ENCODE measurements around the gene SLC6A12.

The SLC6A12 gene

DNA sequence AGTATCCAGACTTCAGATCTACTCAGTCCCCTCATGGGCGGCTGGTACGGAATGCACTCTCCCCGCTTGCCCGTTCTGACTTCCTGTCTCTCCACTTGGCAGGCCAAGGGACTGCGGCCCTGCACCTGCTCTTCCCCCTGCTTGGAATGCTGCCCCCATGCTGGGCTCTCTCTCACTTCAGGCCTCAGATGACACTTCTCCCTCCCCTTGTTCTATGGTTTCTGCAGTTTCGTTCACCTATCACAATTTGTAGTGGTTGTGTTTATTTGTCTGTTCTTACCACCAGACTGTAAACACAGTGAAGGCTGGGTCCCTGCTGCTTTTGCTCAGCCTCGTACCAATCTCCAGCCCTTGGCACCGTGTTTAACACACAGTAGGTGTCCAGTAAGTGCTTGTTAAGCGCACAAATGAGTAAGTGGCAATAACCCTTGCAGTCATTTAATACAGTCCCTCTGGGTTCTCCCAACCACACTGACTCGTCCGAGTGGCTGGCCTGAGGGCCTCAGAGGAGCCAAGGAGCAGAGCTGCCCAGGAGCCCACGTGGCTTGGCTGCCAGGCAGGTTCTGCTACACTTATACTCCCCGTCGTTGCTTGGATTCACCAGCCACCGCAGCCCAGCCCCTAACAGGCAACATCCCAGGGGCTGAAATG is 11.8 kb downstream of the SLC6A12 start:
- H3K4me1 ChIP-seq (ENCODE audit: control insufficient read depth, insufficient read depth, low read length): peaks cover 10% of the 10 kb centered on the region
- no peaks in the 10 kb centered on the region for H3K9me3 ChIP-seq (ENCODE audit: control insufficient read depth, low read length)
- peaks cover 49% of the 10 kb centered on the region for H3K27me3 ChIP-seq (ENCODE audit: control insufficient read depth, insufficient read depth, low read length)
- H3K9ac ChIP-seq (ENCODE audit: low read length): no peak overlapping the region
- no peak overlapping the region for H3K4me3 ChIP-seq (ENCODE audit: low read length)
- H3K36me3 ChIP-seq (ENCODE audit: control insufficient read depth, insufficient read depth, low read length): no peaks in the 10 kb centered on the region

- H3K4me3 ChIP-seq (ENCODE audit: low read length): no peak overlapping the region
- H3K36me3 ChIP-seq (ENCODE audit: control insufficient read depth, insufficient read depth, low read length): no peaks in the 10 kb centered on the region
- H3K27me3 ChIP-seq (ENCODE audit: control insufficient read depth, insufficient read depth, low read length): peaks cover 49% of the 10 kb centered on the region
- H3K4me1 ChIP-seq (ENCODE audit: control insufficient read depth, insufficient read depth, low read length): peaks cover 10% of the 10 kb centered on the region
- no peaks in the 10 kb centered on the region for H3K9me3 ChIP-seq (ENCODE audit: control insufficient read depth, low read length)
- H3K9ac ChIP-seq (ENCODE audit: low read length): no peak overlapping the region
These were observed 12.6 kb downstream of the SLC6A12 start for GRCh38 chr12:201361-201760.

- Histone ChIP-seq H3K36me3 (ENCODE audit: control insufficient read depth, insufficient read depth, low read length) (no peaks in the 10 kb centered on the region), H3K9ac (ENCODE audit: low read length) (no peak overlapping the region), H3K4me1 (ENCODE audit: control insufficient read depth, insufficient read depth, low read length) (peaks cover 4% of the 10 kb centered on the region), H3K9me3 (ENCODE audit: control insufficient read depth, low read length) (no peaks in the 10 kb centered on the region), H3K4me3 (ENCODE audit: low read length) (no peak overlapping the region), H3K27me3 (ENCODE audit: control insufficient read depth, insufficient read depth, low read length) (peaks cover 53% of the 10 kb centered on the region)
These were observed 15.3 kb downstream of the SLC6A12 start for GRCh38 chr12:198705-199104.

- Histone ChIP-seq H3K9me3 (ENCODE audit: control insufficient read depth, low read length) (no peaks in the 10 kb centered on the region), H3K4me1 (ENCODE audit: control insufficient read depth, insufficient read depth, low read length) (peaks cover 4% of the 10 kb centered on the region)
These were observed 15.9 kb downstream of the SLC6A12 start for GRCh38 chr12:197911-198695.

DNA sequence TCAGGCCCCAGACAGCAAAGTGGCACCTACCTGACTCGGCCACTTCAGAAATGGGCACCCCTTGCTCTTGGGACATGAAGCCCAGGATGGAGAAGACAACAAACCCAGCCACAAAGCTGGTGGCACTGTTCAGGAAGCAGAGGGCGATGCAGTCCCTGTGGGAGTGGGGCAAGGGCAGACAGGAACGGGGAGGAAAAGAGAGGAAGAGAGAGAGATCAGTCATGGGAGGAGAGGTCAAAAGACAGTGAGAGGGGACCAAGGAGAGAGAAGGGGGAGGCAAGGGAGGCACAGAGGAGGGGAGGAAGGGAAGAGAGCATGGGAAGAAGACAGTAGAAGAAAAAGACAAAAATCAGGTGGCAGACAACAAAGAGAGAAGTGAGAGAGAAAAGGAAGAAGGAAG is 16.6 kb downstream of the SLC6A12 start:
- Histone ChIP-seq H3K9me3 (ENCODE audit: control insufficient read depth, low read length) (no peaks in the 10 kb centered on the region), H3K4me1 (ENCODE audit: control insufficient read depth, insufficient read depth, low read length) (peaks cover 4% of the 10 kb centered on the region), H3K9ac (ENCODE audit: low read length) (no peak overlapping the region), H3K36me3 (ENCODE audit: control insufficient read depth, insufficient read depth, low read length) (no peaks in the 10 kb centered on the region), H3K4me3 (ENCODE audit: low read length) (no peak overlapping the region), H3K27me3 (ENCODE audit: control insufficient read depth, insufficient read depth, low read length) (peaks cover 48% of the 10 kb centered on the region)

More at GRCh38 chr12:197911-198695, 15.9 kb downstream of the SLC6A12 start:
- Histone ChIP-seq H3K9ac (ENCODE audit: low read length) (no peak overlapping the region), H3K36me3 (ENCODE audit: control insufficient read depth, insufficient read depth, low read length) (no peaks in the 10 kb centered on the region), H3K27me3 (ENCODE audit: control insufficient read depth, insufficient read depth, low read length) (peaks cover 47% of the 10 kb centered on the region), H3K4me3 (ENCODE audit: low read length) (no peak overlapping the region)

DNA sequence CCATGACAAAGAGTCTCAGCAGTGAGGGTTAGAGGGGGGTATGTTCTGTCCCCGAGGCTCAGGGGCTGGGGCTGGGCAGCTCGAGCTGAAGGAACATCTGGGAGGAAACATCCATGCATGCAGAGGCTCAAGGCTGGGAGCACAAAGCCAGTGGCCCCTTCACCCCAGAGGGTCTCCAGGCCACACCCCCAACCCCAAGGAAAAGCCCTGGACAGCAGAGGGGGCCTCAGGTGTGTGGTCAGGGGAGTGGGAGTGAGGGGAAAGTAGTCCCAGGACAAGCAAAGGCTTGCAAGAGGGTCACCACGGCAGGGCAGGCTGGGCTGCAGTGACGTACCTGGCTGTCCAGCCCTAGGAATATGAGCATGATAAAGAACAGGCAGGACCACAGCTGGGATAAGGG is 17.5 kb downstream of the SLC6A12 start:
- H3K4me1 ChIP-seq (ENCODE audit: control insufficient read depth, insufficient read depth, low read length): peaks cover 4% of the 10 kb centered on the region
- H3K9me3 ChIP-seq (ENCODE audit: control insufficient read depth, low read length): no peaks in the 10 kb centered on the region
- no peak overlapping the region for H3K4me3 ChIP-seq (ENCODE audit: low read length)
- H3K9ac ChIP-seq (ENCODE audit: low read length): no peak overlapping the region
- no peaks in the 10 kb centered on the region for H3K36me3 ChIP-seq (ENCODE audit: control insufficient read depth, insufficient read depth, low read length)
- peaks cover 42% of the 10 kb centered on the region for H3K27me3 ChIP-seq (ENCODE audit: control insufficient read depth, insufficient read depth, low read length)

DNA sequence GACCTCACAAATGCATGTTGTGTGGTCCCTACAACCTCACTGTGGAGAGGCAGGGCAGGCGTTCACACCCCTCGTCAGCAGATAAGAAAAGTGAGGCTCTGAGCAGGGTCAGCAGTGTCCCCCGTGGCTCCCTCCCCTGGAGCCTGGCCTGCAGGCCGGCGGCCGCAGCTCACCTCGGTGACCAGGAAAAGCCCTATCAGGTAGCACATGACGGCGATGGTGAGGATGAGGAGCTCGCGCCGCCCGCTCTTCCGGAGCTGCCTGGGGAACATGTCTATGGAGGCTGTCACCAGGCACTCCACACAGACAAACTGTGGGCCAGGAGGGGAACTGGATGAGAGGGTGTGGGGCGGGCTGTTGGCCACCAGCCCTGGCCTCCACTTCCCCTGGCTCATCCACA is 18.0 kb downstream of the SLC6A12 start:
- Histone ChIP-seq H3K36me3 (ENCODE audit: control insufficient read depth, insufficient read depth, low read length) (no peaks in the 10 kb centered on the region), H3K9ac (ENCODE audit: low read length) (no peak overlapping the region), H3K9me3 (ENCODE audit: control insufficient read depth, low read length) (no peaks in the 10 kb centered on the region), H3K4me3 (ENCODE audit: low read length) (no peak overlapping the region), H3K27me3 (ENCODE audit: control insufficient read depth, insufficient read depth, low read length) (peaks cover 42% of the 10 kb centered on the region), H3K4me1 (ENCODE audit: control insufficient read depth, insufficient read depth, low read length) (peaks cover 4% of the 10 kb centered on the region)

DNA sequence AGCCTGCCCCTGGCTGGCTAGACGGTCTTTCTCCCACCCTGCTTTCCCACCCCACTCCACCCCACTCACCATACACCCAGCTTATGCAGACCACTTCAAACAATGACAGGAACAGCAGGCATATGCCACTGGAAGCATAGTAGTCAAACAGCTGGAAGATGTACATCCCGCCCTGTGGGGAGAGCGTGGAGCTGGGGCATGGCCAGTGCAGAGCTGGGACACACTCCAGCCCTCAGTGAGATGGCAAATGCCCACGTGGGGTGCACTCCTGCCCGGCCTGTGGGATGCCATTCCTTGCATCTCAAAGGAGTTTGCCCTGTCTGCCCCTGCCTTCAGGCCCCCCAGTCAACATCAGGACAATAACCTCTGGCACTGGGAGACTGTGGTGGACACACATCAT is 18.8 kb downstream of the SLC6A12 start:
- Histone ChIP-seq H3K36me3 (ENCODE audit: control insufficient read depth, insufficient read depth, low read length) (no peaks in the 10 kb centered on the region), H3K9me3 (ENCODE audit: control insufficient read depth, low read length) (no peaks in the 10 kb centered on the region), H3K27me3 (ENCODE audit: control insufficient read depth, insufficient read depth, low read length) (peaks cover 44% of the 10 kb centered on the region), H3K4me1 (ENCODE audit: control insufficient read depth, insufficient read depth, low read length) (peaks cover 4% of the 10 kb centered on the region), H3K4me3 (ENCODE audit: low read length) (no peak overlapping the region), H3K9ac (ENCODE audit: low read length) (no peak overlapping the region)

- peaks cover 4% of the 10 kb centered on the region for H3K4me1 ChIP-seq (ENCODE audit: control insufficient read depth, insufficient read depth, low read length)
- no peak overlapping the region for H3K4me3 ChIP-seq (ENCODE audit: low read length)
- no peaks in the 10 kb centered on the region for H3K36me3 ChIP-seq (ENCODE audit: control insufficient read depth, insufficient read depth, low read length)
- no peak overlapping the region for H3K9ac ChIP-seq (ENCODE audit: low read length)
- no peaks in the 10 kb centered on the region for H3K9me3 ChIP-seq (ENCODE audit: control insufficient read depth, low read length)
- H3K27me3 ChIP-seq (ENCODE audit: control insufficient read depth, insufficient read depth, low read length): peaks cover 46% of the 10 kb centered on the region
These were observed 19.7 kb downstream of the SLC6A12 start for GRCh38 chr12:194276-194675.

GRCh38 chr12:193261-193660 is 20.7 kb downstream of the SLC6A12 start:
- Histone ChIP-seq H3K9me3 (ENCODE audit: control insufficient read depth, low read length) (no peaks in the 10 kb centered on the region), H3K36me3 (ENCODE audit: control insufficient read depth, insufficient read depth, low read length) (no peaks in the 10 kb centered on the region), H3K9ac (ENCODE audit: low read length) (no peak overlapping the region), H3K27me3 (ENCODE audit: control insufficient read depth, insufficient read depth, low read length) (peaks cover 40% of the 10 kb centered on the region), H3K4me3 (ENCODE audit: low read length) (no peak overlapping the region), H3K4me1 (ENCODE audit: control insufficient read depth, insufficient read depth, low read length) (peaks cover 6% of the 10 kb centered on the region)

DNA sequence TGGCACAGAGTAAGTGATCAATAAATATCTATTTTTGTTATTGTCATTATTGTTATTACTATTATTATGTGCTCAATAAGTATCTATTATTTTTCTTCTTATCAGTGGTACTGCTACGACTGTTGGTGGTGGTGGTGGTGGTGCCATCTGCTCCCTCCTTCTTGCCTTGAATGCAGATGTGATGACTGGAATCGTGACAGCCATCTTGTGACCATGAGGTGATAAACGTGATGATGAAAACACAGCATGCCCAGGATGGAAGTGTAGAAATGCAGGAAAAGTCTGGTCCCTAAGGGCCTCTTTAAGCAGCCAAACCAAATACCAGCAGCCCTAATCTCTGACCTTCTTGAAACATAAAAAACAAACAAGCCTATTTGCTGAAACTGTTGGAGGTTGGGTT is 22.4 kb downstream of the SLC6A12 start:
- H3K9ac ChIP-seq (ENCODE audit: low read length): no peak overlapping the region

DNA sequence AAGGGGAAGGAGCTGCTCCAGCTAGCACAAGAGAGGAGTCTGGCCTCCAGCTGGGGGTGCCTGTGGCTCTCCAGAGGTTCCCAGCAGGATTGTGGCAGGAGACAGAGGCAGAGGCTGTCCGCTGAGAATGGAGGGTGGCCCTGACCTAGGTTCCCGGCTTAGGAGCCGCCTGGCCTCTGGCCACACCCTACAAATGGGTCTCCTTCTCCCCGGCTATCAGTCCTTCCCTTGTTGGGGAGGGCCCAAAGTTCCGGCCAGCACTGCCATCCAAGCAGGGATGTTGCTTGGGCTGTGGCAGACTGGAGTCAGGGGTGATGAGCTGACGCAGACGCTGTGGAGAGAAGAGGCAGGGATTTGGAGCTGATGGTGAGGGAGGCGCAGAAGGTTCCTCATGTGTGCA is 23.1 kb downstream of the SLC6A12 start:
- no peak overlapping the region for H3K4me3 ChIP-seq (ENCODE audit: low read length)
- H3K27me3 ChIP-seq (ENCODE audit: control insufficient read depth, insufficient read depth, low read length): peaks cover 40% of the 10 kb centered on the region
- H3K9ac ChIP-seq (ENCODE audit: low read length): no peak overlapping the region
- no peaks in the 10 kb centered on the region for H3K9me3 ChIP-seq (ENCODE audit: control insufficient read depth, low read length)
- H3K36me3 ChIP-seq (ENCODE audit: control insufficient read depth, insufficient read depth, low read length): no peaks in the 10 kb centered on the region
- H3K4me1 ChIP-seq (ENCODE audit: control insufficient read depth, insufficient read depth, low read length): peaks cover 6% of the 10 kb centered on the region

More for the DNA sequence above, 22.4 kb downstream of the SLC6A12 start:
- no peaks in the 10 kb centered on the region for H3K9me3 ChIP-seq (ENCODE audit: control insufficient read depth, low read length)
- no peak overlapping the region for H3K4me3 ChIP-seq (ENCODE audit: low read length)
- no peaks in the 10 kb centered on the region for H3K36me3 ChIP-seq (ENCODE audit: control insufficient read depth, insufficient read depth, low read length)
- H3K4me1 ChIP-seq (ENCODE audit: control insufficient read depth, insufficient read depth, low read length): peaks cover 6% of the 10 kb centered on the region
- peaks cover 40% of the 10 kb centered on the region for H3K27me3 ChIP-seq (ENCODE audit: control insufficient read depth, insufficient read depth, low read length)
